Stomach smooth muscle (tissue), 2 donors: ENCODE measurements around the gene ZGPAT.
"Not testable (repeated sequence)": the region's sequence is repeated elsewhere in the genome, so short reads cannot be mapped to it uniquely, and the experiment has no call there.

ENCODE experiments used
- H3K27ac ChIP-seq: one replicate; pipeline ENCODE4 v1.7.0; 2013; ENCODE audit warnings: mild to moderate bottlenecking, low read length, inconsistent platforms
- H3K27me3 ChIP-seq, 2 donors: one replicate each; pipeline ENCODE4 v1.7.0; 2013; ENCODE audit warnings: low read length in 2 of 2; ENCODE audit not compliant: insufficient read depth in 2 of 2, control insufficient read depth in 1 of 2
- H3K36me3 ChIP-seq, 2 donors: one replicate each; pipeline ENCODE4 v1.7.0; 2013; ENCODE audit warnings: low read length in 2 of 2; ENCODE audit not compliant: control insufficient read depth in 2 of 2, insufficient read depth in 2 of 2
- H3K4me1 ChIP-seq: one replicate; pipeline ENCODE4 v1.7.0; 2013; ENCODE audit warnings: low read length; ENCODE audit not compliant: control insufficient read depth, insufficient read depth
- H3K4me3 ChIP-seq, 2 donors: one replicate each; pipeline ENCODE4 v1.7.0; 2013; ENCODE audit warnings: low read length in 2 of 2
- H3K9ac ChIP-seq, 2 donors: one replicate each; pipeline ENCODE4 v1.7.0; 2013; ENCODE audit warnings: low read length in 2 of 2, mild to moderate bottlenecking in 1 of 2
- H3K9me3 ChIP-seq, 2 donors: one replicate each; pipeline ENCODE4 v1.7.0; 2013; ENCODE audit warnings: low read length in 2 of 2; ENCODE audit not compliant: control insufficient read depth in 2 of 2
- donor health status: healthy.
- donor health status: Pancreatic carcinoma.

ZGPAT gene, protein sequence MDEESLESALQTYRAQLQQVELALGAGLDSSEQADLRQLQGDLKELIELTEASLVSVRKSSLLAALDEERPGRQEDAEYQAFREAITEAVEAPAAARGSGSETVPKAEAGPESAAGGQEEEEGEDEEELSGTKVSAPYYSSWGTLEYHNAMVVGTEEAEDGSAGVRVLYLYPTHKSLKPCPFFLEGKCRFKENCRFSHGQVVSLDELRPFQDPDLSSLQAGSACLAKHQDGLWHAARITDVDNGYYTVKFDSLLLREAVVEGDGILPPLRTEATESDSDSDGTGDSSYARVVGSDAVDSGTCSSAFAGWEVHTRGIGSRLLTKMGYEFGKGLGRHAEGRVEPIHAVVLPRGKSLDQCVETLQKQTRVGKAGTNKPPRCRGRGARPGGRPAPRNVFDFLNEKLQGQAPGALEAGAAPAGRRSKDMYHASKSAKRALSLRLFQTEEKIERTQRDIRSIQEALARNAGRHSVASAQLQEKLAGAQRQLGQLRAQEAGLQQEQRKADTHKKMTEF

GRCh38 chr20:63707558-63708300 lies at the start of gene ZGPAT, which contains the start of gene ARFRP1:
Gene ZGPAT, plus strand, starts transcription at chr20:63708039. Its CDS starts 542 bp downstream, at chr20:63708581.
Gene ARFRP1, minus strand, starts transcription at chr20:63707976. Its CDS starts 885 bp downstream, at chr20:63707091.
- Histone ChIP-seq H3K4me3 (peak within 1 kb of the TSS; percentile 71 to 83), H3K9ac (peak within 1 kb of the TSS; percentile 80 to 85), H3K27me3 (no peaks in the 10 kb centered on the region), H3K36me3 (peaks cover 16 to 29% of the 10 kb centered on the region in 2 donors), H3K27ac (peak within 1 kb of the TSS; percentile 67), H3K4me1 (peaks cover 29% of the 10 kb centered on the region), H3K9me3 (no peaks in the 10 kb centered on the region)

DNA sequence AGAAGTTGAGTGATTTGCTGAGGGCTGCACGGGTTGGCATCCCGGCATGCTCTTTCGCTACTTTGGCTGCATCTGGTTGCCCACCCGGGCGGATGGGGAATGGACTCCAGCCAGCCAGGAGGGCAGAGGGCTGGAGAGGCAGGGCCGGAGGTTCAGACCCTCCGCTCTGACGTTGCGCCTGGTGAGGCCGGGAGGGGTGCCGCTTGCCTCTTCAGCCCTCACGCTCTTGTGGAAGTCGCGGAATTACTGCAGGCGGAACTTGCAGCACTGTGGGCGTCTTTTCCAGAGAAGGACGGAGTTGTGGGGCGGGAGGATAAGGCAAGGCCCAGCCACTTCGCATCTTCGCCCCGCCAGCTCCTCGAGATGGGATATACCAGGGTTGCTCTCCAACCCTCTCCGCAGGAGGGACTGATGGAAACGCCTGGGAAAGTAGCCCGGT lies 49.1 kb upstream of the ZGPAT start:
- Histone ChIP-seq H3K4me3 (peak overlapping the region; percentile 83 to 93), H3K9me3 (no peaks in the 10 kb centered on the region), H3K27ac (peak overlapping the region; percentile 86), H3K27me3 (no peaks in the 10 kb centered on the region), H3K36me3 (peaks cover 16 to 18% of the 10 kb centered on the region in 2 donors), H3K9ac (peak overlapping the region; percentile 92 to 93), H3K4me1 (peaks cover 23% of the 10 kb centered on the region)

GRCh38 chr20:63659370-63659769 lies 48.5 kb upstream of the ZGPAT start:
- Histone ChIP-seq H3K36me3 (peaks cover 16 to 18% of the 10 kb centered on the region in 2 donors), H3K9me3 (no peaks in the 10 kb centered on the region), H3K4me1 (peaks cover 19% of the 10 kb centered on the region), H3K27ac (peak overlapping the region; percentile 86), H3K27me3 (no peaks in the 10 kb centered on the region), H3K4me3 (peak overlapping the region; percentile 83 to 93), H3K9ac (peak overlapping the region; percentile 92 to 93)

DNA sequence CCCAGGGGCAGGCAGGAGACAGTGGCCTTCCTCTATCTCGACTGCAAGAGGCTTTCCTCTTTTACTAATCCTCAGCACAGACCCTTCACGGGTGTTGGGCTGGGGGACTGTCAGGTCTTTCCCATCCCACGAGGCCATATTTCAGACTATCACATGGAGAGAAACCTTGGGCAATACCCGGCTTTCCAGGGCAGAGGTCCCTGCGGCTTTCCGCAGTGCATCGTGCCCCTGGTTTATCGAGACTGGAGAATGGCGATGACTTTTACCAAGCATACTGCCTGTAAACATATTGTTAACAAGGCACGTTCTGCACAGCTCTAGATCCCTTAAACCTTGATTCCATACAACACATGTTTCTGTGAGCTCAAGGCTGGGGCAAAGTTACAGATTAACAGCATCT lies 47.7 kb upstream of the ZGPAT start:
- not testable (repeated sequence) for H3K27ac ChIP-seq, H3K9me3 ChIP-seq, H3K27me3 ChIP-seq, H3K9ac ChIP-seq, H3K4me3 ChIP-seq
- Histone ChIP-seq H3K36me3 (peaks cover 16 to 22% of the 10 kb centered on the region in 2 donors), H3K4me1 (peaks cover 18% of the 10 kb centered on the region)

GRCh38 chr20:63660622-63661021 lies 47.2 kb upstream of the ZGPAT start:
- Histone ChIP-seq H3K27me3 (no peaks in the 10 kb centered on the region), H3K27ac (no peak overlapping the region), H3K4me1 (peaks cover 18% of the 10 kb centered on the region), H3K4me3 (no peak overlapping the region), H3K36me3 (peaks cover 16 to 22% of the 10 kb centered on the region in 2 donors), H3K9ac (no peak overlapping the region), H3K9me3 (no peaks in the 10 kb centered on the region)

DNA sequence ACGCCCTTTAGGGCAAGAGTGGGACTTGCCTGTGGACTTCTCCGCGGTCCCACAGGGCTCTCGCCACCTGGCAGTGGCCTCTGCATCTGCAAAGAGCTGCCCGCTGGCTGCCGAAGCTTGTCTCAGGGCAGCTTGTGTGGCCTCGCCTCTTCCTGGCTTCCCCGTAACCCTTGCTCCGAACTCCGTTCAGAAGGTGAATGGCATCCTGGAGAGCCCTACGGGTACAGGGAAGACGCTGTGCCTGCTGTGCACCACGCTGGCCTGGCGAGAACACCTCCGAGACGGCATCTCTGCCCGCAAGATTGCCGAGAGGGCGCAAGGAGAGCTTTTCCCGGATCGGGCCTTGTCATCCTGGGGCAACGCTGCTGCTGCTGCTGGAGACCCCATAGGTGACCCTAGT lies 46.7 kb upstream of the ZGPAT start:
- Histone ChIP-seq H3K4me3 (no peak overlapping the region), H3K9ac (no peak overlapping the region), H3K27me3 (no peaks in the 10 kb centered on the region), H3K27ac (no peak overlapping the region), H3K9me3 (no peaks in the 10 kb centered on the region), H3K36me3 (peaks cover 19 to 23% of the 10 kb centered on the region in 2 donors), H3K4me1 (peaks cover 18% of the 10 kb centered on the region)

DNA sequence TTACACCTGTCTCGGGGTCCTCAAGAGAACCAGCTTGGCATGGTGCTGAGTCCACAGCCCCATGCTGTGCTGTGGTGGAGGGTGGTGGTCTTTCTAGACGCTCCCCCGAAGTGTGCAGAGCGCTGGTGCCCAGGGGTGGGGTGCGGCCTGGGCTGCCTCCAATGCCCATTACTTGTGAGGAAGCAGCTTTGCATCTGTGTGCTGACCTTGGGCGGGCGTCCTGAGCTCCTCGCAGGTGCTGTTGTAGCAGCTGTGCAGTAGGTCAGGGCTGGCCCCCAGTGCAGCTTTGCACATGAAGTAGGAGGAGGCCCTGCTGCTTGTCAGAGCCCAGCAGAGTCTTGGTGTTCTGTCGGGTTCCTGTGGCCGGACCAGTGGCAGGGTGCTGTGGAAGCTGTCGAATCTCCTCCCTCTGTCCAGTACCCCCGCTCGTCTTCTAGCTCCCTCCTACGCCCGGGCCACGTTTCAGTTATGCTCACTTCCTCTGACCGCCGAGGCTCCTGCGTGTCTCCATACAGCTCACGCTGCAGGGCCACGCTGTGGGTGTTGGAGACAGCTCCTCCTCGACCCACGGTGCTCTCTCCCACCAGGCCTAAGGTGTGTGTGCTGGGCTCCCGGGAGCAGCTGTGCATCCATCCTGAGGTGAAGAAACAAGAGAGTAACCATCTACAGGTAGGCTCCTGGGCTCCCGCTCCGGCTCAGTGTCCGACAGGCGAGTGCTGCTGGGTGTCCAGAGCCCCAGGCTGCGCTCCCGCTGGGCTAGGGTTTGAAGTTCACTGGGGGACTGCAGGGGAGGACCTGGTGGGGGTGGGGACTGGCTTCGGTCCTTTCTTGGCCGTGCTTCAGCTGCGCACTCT lies 45.7 kb upstream of the ZGPAT start:
- Histone ChIP-seq H3K9ac (no peak overlapping the region), H3K27ac (no peak overlapping the region), H3K9me3 (no peaks in the 10 kb centered on the region), H3K36me3 (peaks cover 24 to 30% of the 10 kb centered on the region in 2 donors), H3K27me3 (no peaks in the 10 kb centered on the region), H3K4me3 (no peak overlapping the region), H3K4me1 (peaks cover 14% of the 10 kb centered on the region)

- Histone ChIP-seq H3K9ac (no peak overlapping the region), H3K36me3 (peaks cover 28 to 34% of the 10 kb centered on the region in 2 donors), H3K9me3 (no peaks in the 10 kb centered on the region), H3K27ac (no peak overlapping the region), H3K4me1 (peaks cover 8% of the 10 kb centered on the region), H3K27me3 (no peaks in the 10 kb centered on the region), H3K4me3 (no peak overlapping the region)
Measured at GRCh38 chr20:63662813-63663189, 45.0 kb upstream of the ZGPAT start.

- Histone ChIP-seq H3K9ac (no peak overlapping the region), H3K9me3 (no peaks in the 10 kb centered on the region), H3K4me1 (peaks cover 8% of the 10 kb centered on the region), H3K36me3 (peaks cover 34 to 36% of the 10 kb centered on the region in 2 donors), H3K4me3 (no peak overlapping the region), H3K27ac (no peak overlapping the region), H3K27me3 (no peaks in the 10 kb centered on the region)
Measured at GRCh38 chr20:63663332-63664066, 44.3 kb upstream of the ZGPAT start.
